HS-5 (cell line): ENCODE results near the gene BBLN.
"Not testable (repeated sequence)": the region's sequence is repeated elsewhere in the genome, so short reads cannot be mapped to it uniquely, and the experiment has no call there.

Experiments used
- DNase-seq: peaks from one replicate; pipeline ENCODE4 v3.0.0-alpha.2; 2012; ENCODE audit warnings: low read depth

BBLN gene

GRCh38 chr9:128159784-128160602 is at the start of gene BBLN:
Gene BBLN (plus strand): TSS chr9:128160265. CDS start chr9:128160408, 143 bp downstream.
- DNase-seq, result peak; percentile 57

GRCh38 chr9:128111726-128112125 is 48.3 kb upstream of the BBLN start:
- DNase-seq, result not testable (repeated sequence)

- DNase-seq, result no peak
Measured at GRCh38 chr9:128113526-128114325, 46.3 kb upstream of the BBLN start.

GRCh38 chr9:128114326-128115186 is 45.5 kb upstream of the BBLN start:
- no peak for DNase-seq

GRCh38 chr9:128115187-128116103 is 44.6 kb upstream of the BBLN start:
- DNase-seq, result no peak

GRCh38 chr9:128116104-128117083 is 43.7 kb upstream of the BBLN start:
- no peak for DNase-seq

GRCh38 chr9:128117613-128118471 is 42.2 kb upstream of the BBLN start:
- peak; percentile 56 for DNase-seq

- no peak for DNase-seq
Measured at GRCh38 chr9:128118472-128118857, 41.6 kb upstream of the BBLN start.

GRCh38 chr9:128118971-128119665 is 40.9 kb upstream of the BBLN start:
- DNase-seq, result no peak

GRCh38 chr9:128120061-128120740 is 39.9 kb upstream of the BBLN start:
- no peak for DNase-seq

- no peak for DNase-seq
Measured at GRCh38 chr9:128120741-128121465, 39.2 kb upstream of the BBLN start.

GRCh38 chr9:128121466-128121810 is 38.6 kb upstream of the BBLN start:
- DNase-seq, result no peak

GRCh38 chr9:128121924-128122808 is 37.9 kb upstream of the BBLN start:
- DNase-seq, result no peak

GRCh38 chr9:128122809-128123175 is 37.3 kb upstream of the BBLN start:
- DNase-seq, result no peak

GRCh38 chr9:128123451-128124080 is 36.5 kb upstream of the BBLN start:
- DNase-seq, result no peak

GRCh38 chr9:128124451-128124850 is 35.6 kb upstream of the BBLN start:
- DNase-seq, result no peak
